Kidney (tissue), 14 donors: Measurements from ENCODE around the gene SH3RF1. TPM values are rescaled to one million over a fixed set of nuclear protein-coding genes. Genes with fewer than 3 reads are reported as not detected.
A peak's percentile ranks its signal among the peaks of the same experiment; 100 is the strongest.

Experiments used
- DNase-seq, 5 donors: peaks; one replicate each; pipeline ENCODE4 v3.0.0-alpha.2; 2013 to 2020
- FAIRE-seq: peaks from 2 replicates; lab custom pipeline; 2012; peaks lifted over from hg19 to GRCh38; lab: Jason Lieb, UNC
- H3K27ac ChIP-seq, 2 donors: one replicate each; pipeline ENCODE4 v1.7.0; 2013; ENCODE audit warnings: low read depth in 2 of 2, low read length in 2 of 2, inconsistent platforms in 1 of 2
- H3K27me3 ChIP-seq: one replicate; pipeline ENCODE4 v1.7.1; 2013; ENCODE audit warnings: low read length, inconsistent platforms; ENCODE audit not compliant: control insufficient read depth, insufficient read depth
- H3K36me3 ChIP-seq, 3 donors: one replicate each; pipeline versions ENCODE4 v1.7.0 to v1.7.1; 2013; ENCODE audit warnings: low read length in 3 of 3, control low read depth in 1 of 3, inconsistent platforms in 1 of 3; ENCODE audit not compliant: insufficient read depth in 3 of 3, control insufficient read depth in 2 of 3
- H3K4me1 ChIP-seq, 3 donors: one replicate each; pipeline versions ENCODE4 v1.7.0 to v1.7.1; 2013; ENCODE audit warnings: low read length in 3 of 3, inconsistent platforms in 1 of 3, low read depth in 1 of 3; ENCODE audit not compliant: control insufficient read depth in 2 of 3, insufficient read depth in 2 of 3
- H3K4me3 ChIP-seq, 3 donors: one replicate each; pipeline versions ENCODE4 v1.7.0 to v1.8.1; 2013; ENCODE audit warnings: low read length in 3 of 3, control low read depth in 1 of 3, inconsistent platforms in 1 of 3
- H3K9ac ChIP-seq, 3 donors: one replicate each; pipeline versions ENCODE4 v1.7.0 to v1.7.1; 2013; ENCODE audit warnings: low read length in 3 of 3, control low read depth in 1 of 3, inconsistent platforms in 1 of 3
- H3K9me3 ChIP-seq, 3 donors: one replicate each; pipeline versions ENCODE4 v1.7.0 to v1.7.1; 2013; ENCODE audit warnings: low read length in 3 of 3, control low read depth in 1 of 3, inconsistent platforms in 1 of 3; ENCODE audit not compliant: control insufficient read depth in 2 of 3, insufficient read depth in 1 of 3
- intact Hi-C: fragments of 100-400 bp; cut with DNase I; formaldehyde crosslinking; loops from one replicate; pipeline ENCODE4 v1.11.1; 2022
- polyA plus RNA-seq: library from polyadenylated mRNA; stranded (reverse); fragments of 350-450 nt; fragmentation: Illumina TruSeq; extraction: RNeasy Lipid Tissue Mini Kit (QIAGEN cat#74804); gene quantifications from one replicate; pipeline ENCODE4 v1.2.3, GENCODE V29; 2014; ENCODE audit warnings: low read depth, low replicate concordance; ENCODE audit not compliant: insufficient read depth
- total RNA-seq: library from RNA; stranded (reverse); fragmentation: NEBNext Ultra II Directional; extraction: Animal tissue kit (Norgen Biotek cat#: 25700); gene quantifications from one replicate; pipeline ENCODE4 v1.2.1, GENCODE V29; 2021
- TF ChIP-seq, protein P1 (sequence below): IDR thresholded peaks from 3 replicates; pipeline ENCODE4 v1.5.1; 2012; ENCODE audit warnings: mild to moderate bottlenecking, moderate library complexity, borderline replicate concordance; ENCODE audit not compliant: insufficient read depth; ENCODE audit errors: extremely low read depth
- donor health status: control.
- donor health status: control.
- donor health status: control.
- donor health status: control.
- donor health status: control.
- donor health status: DM: yes; HTN: yes; CAD: no.
- donor health status: Normal renal cell carcinoma (clear cell type).

The SH3RF1 gene
- total and polyA plus RNA-seq, 2 donors from 2014 or later: 8.2 to 35.7 TPM

DNA sequence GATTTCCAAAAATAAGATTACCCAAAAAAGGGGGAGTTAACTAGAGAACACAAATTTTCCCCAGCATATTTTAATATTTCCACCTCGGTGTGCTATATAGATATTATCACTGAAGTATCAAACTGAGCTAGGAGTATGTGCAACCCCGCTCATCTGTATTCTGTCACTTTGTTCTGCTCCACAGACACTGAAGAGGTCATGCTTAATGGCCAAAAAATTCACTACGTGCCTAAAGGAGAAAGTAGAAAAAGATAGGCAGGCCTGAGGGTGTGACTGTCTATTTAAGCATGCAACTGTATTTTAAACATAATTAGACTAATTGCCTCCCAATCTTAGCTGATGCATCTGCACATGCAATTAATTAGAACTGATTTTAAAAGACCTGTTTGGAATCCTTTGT lies 24.5 kb downstream of the SH3RF1 start:
- Histone ChIP-seq H3K36me3 (no peaks in the 10 kb centered on the region), H3K9ac (no peak overlapping the region), H3K27me3 (no peaks in the 10 kb centered on the region), H3K4me3 (no peak overlapping the region), H3K9me3 (no peaks in the 10 kb centered on the region), H3K27ac (no peak overlapping the region), H3K4me1 (peaks cover 6 to 36% (median 14%) of the 10 kb centered on the region in 3 donors)
- FAIRE-seq: no peak
- intact Hi-C loops: no loop called here
- TF ChIP-seq, protein P1, sequence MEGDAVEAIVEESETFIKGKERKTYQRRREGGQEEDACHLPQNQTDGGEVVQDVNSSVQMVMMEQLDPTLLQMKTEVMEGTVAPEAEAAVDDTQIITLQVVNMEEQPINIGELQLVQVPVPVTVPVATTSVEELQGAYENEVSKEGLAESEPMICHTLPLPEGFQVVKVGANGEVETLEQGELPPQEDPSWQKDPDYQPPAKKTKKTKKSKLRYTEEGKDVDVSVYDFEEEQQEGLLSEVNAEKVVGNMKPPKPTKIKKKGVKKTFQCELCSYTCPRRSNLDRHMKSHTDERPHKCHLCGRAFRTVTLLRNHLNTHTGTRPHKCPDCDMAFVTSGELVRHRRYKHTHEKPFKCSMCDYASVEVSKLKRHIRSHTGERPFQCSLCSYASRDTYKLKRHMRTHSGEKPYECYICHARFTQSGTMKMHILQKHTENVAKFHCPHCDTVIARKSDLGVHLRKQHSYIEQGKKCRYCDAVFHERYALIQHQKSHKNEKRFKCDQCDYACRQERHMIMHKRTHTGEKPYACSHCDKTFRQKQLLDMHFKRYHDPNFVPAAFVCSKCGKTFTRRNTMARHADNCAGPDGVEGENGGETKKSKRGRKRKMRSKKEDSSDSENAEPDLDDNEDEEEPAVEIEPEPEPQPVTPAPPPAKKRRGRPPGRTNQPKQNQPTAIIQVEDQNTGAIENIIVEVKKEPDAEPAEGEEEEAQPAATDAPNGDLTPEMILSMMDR: no peak
- DNase-seq: no peak

DNA sequence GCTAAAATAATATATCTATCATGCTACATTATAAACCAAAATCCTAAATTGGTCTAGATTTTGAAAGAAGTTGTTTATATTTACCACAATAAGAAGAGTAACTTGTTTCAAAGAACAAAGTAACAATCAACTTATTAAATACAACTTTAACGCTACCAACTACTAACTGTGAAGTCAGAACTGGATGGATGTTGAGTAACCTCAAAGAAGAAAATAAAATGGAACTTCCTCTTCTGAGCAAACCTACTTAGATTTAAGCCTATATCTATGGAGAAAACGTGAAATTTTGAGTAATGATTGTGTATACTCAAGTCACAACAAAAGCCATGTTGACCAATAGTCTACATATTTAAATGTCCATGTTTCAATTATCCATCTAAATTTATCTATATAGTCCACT lies 25.7 kb downstream of the SH3RF1 start:
- no peak for DNase-seq
- Histone ChIP-seq H3K27ac (no peak overlapping the region), H3K9ac (no peak overlapping the region), H3K4me3 (no peak overlapping the region), H3K36me3 (no peaks in the 10 kb centered on the region), H3K9me3 (no peaks in the 10 kb centered on the region), H3K27me3 (no peaks in the 10 kb centered on the region), H3K4me1 (peaks cover 4 to 26% (median 10%) of the 10 kb centered on the region in 3 donors)
- intact Hi-C loops: no loop called here
- FAIRE-seq: no peak
- TF ChIP-seq, protein P1: no peak

DNA sequence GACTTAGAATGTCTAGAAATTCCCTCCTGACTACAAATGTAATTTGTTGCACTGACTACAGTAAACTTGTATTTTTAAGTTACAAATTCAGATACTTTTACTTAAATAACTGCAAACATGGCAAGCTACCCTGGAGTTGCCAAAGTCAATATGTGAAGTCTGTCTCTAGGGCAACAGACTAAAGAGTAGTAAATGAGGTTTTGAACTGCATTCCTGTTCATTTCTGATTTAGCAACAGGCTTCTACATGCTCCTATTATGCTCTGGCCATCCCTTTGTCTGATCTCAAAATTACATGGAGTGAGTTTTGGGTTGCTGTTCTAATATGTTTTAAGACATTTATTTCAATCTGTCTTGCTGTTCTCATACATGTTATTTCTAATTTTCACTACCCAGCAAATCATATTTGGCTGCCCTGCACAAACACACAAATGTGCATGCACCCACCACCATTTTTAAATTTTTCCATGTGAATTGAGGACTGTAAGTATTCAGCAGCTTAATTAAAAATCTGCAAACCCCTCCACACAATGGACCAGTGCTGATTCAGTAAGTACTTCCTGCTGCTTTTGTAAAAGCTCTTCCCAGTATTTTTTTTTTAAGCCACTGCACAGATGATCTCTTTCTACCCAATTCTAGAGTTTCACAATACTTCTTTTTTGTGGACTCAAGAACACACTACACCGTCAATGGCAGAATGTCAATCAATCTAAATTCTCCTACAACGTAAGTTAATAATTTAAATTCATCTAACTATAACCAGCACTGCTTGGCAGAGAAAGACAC lies 26.7 kb downstream of the SH3RF1 start:
- no peaks in the 10 kb centered on the region for H3K27me3 ChIP-seq
- no peaks in the 10 kb centered on the region for H3K36me3 ChIP-seq
- H3K27ac ChIP-seq: no peak overlapping the region
- no peaks in the 10 kb centered on the region for H3K9me3 ChIP-seq
- DNase-seq: peak in 1 of 5 donors; percentile 64
- intact Hi-C loops: no loop called here
- TF ChIP-seq, protein P1: no peak
- no peak for FAIRE-seq
- no peak overlapping the region for H3K9ac ChIP-seq
- no peak overlapping the region for H3K4me3 ChIP-seq
- H3K4me1 ChIP-seq: peaks cover 0 to 23% (median 4%) of the 10 kb centered on the region in 3 donors
